AG04449 (cell line): ENCODE data around the gene MSH6.

ENCODE experiments used
- CTCF ChIA-PET: fragments of 350-600 bp; formaldehyde crosslinking; extraction: SDS; loops from one replicate; lab custom pipeline; 2021; ENCODE audit warnings: antibody characterized with exemption; lab: Yijun Ruan, JAX
- POLR2A ChIA-PET: fragments of 400-600, 350-600 bp; formaldehyde crosslinking; extraction: SDS; loops from one replicate; lab custom pipeline; 2020; ENCODE audit warnings: antibody characterized with exemption, inconsistent platforms; lab: Yijun Ruan, JAX
- DNase-seq: peaks from one replicate; pipeline ENCODE4 v3.0.0-alpha.2; 2010; ENCODE audit warnings: low read depth, low spot score
- H3K4me3 ChIP-seq: 2 replicates; pipeline ENCODE4 v1.5.1; 2011; ENCODE audit warnings: low read depth, mild to moderate bottlenecking, control low read depth, low read length
- CTCF ChIP-seq: IDR thresholded peaks from one replicate; pipeline ENCODE4 v1.5.1; 2011; ENCODE audit warnings: mild to moderate bottlenecking, moderate library complexity, low read length, control low read depth, inconsistent platforms; ENCODE audit not compliant: insufficient read depth; ENCODE audit errors: missing control alignments

The MSH6 gene

GRCh38 chr2:47811668-47812067 is 28.7 kb downstream of the MSH6 start:
- no peak for DNase-seq

GRCh38 chr2:47815764-47816163 is 32.8 kb downstream of the MSH6 start:
- DNase-seq: no peak
- no peak overlapping the region for H3K4me3 ChIP-seq
- CTCF ChIA-PET: interaction anchor here (1.2 kb wide), 1 partner anchor 291 kb away, joined by 4 read pairs; no protein-coding TSS in a partner anchor
- no peak for TF ChIP-seq CTCF
- POLR2A ChIA-PET: no interaction called here

More at GRCh38 chr2:47811668-47812067, 28.7 kb downstream of the MSH6 start:
- ChIA-PET CTCF (no interaction called here), POLR2A (no interaction called here)
- TF ChIP-seq CTCF: no peak
- H3K4me3 ChIP-seq: no peak overlapping the region

GRCh38 chr2:47818777-47819176 is 35.8 kb downstream of the MSH6 start:
- DNase-seq: no peak
- no peak for TF ChIP-seq CTCF
- H3K4me3 ChIP-seq: no peak overlapping the region
- ChIA-PET POLR2A (no interaction called here), CTCF (interaction anchor here (0.8 to 1.6 kb wide), 4 partner anchors 11 to 289 kb away, joined by 3 to 4 read pairs (median 4); no protein-coding TSS in a partner anchor)

- TF ChIP-seq CTCF: no peak
- no peak for DNase-seq
- no peak overlapping the region for H3K4me3 ChIP-seq
- ChIA-PET CTCF (interaction anchor here (1.5 kb wide), 1 partner anchor 600 kb away, joined by 3 read pairs; no protein-coding TSS in a partner anchor), POLR2A (no interaction called here)
Observed at GRCh38 chr2:47819834-47820233, 36.9 kb downstream of the MSH6 start.

- no peak for TF ChIP-seq CTCF
- no peak for DNase-seq
- CTCF ChIA-PET: interaction anchor here (0.9 kb wide), 1 partner anchor 283 kb away, joined by 3 read pairs; no protein-coding TSS in a partner anchor
- POLR2A ChIA-PET: no interaction called here
- no peak overlapping the region for H3K4me3 ChIP-seq
Observed at GRCh38 chr2:47822518-47822917, 39.6 kb downstream of the MSH6 start.

GRCh38 chr2:47833516-47833968 is 50.6 kb downstream of the MSH6 start:
- CTCF ChIA-PET: interaction anchor here (0.6 to 2.2 kb wide), 3 partner anchors 10 to 396 kb away, joined by 3 to 6 read pairs (median 3); no protein-coding TSS in a partner anchor
- H3K4me3 ChIP-seq: no peak overlapping the region
- POLR2A ChIA-PET: no interaction called here

More at GRCh38 chr2:47833516-47833968, 50.6 kb downstream of the MSH6 start:
- DNase-seq: no peak
- TF ChIP-seq CTCF: no peak
